Hair follicular keratinocyte (primary cell): ENCODE measurements around the gene CD244. TPM values are rescaled to one million over a fixed set of nuclear protein-coding genes. Genes with fewer than 3 reads are reported as not detected.

Source experiments
- total RNA-seq: library from RNA; depleted of rRNA; stranded (reverse); fragments of >200 nt; gene quantifications from 2 replicates; pipeline ENCODE4 v1.2.3, GENCODE V29; 2015

Gene CD244, protein sequence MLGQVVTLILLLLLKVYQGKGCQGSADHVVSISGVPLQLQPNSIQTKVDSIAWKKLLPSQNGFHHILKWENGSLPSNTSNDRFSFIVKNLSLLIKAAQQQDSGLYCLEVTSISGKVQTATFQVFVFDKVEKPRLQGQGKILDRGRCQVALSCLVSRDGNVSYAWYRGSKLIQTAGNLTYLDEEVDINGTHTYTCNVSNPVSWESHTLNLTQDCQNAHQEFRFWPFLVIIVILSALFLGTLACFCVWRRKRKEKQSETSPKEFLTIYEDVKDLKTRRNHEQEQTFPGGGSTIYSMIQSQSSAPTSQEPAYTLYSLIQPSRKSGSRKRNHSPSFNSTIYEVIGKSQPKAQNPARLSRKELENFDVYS
- total RNA-seq = not detected in 2 replicates

GRCh38 chr1:160862203-160863060 is at the start of gene CD244:
CD244 (minus strand) TSS chr1:160862887; CDS start chr1:160862677, 210 bp downstream.

GRCh38 chr1:160885042-160885441 is 22.4 kb upstream of the CD244 start, which contains the start of gene ITLN1:
ITLN1 (minus strand) TSS chr1:160885180; CDS start chr1:160884877, 303 bp downstream.

GRCh38 chr1:160795951-160796383 is 66.7 kb downstream of the CD244 start, which contains the start of gene LY9:
LY9 (plus strand) TSS chr1:160796174; CDS start chr1:160796188, 14 bp downstream.

Other genes starting within 250 kb of the CD244 start
- gene SLAMF1, start 215.8 kb downstream of the CD244 start, total RNA-seq = not detected in 2 replicates
- gene CD48, start 151.1 kb downstream of the CD244 start, total RNA-seq = not detected in 2 replicates
- 0.19 and 1.0 TPM in 2 replicates for gene SLAMF7, start 123.6 kb downstream of the CD244 start, total RNA-seq
- not detected in 2 replicates for gene LY9, start 66.7 kb downstream of the CD244 start, total RNA-seq
- not detected in 2 replicates for gene ITLN1, start 22.3 kb upstream of the CD244 start, total RNA-seq
- gene ITLN2, start 91.9 kb upstream of the CD244 start, total RNA-seq = not detected in 2 replicates
- 97.3 and 126 TPM in 2 replicates for gene F11R, start 158.3 kb upstream of the CD244 start, total RNA-seq
- gene TSTD1, start 176.1 kb upstream of the CD244 start, total RNA-seq = 123 and 299 TPM in 2 replicates
- gene USF1, start 183.1 kb upstream of the CD244 start, total RNA-seq = 20.1 and 30.0 TPM in 2 replicates
- gene ARHGAP30, start 207.0 kb upstream of the CD244 start, total RNA-seq = not detected in 2 replicates
- gene NECTIN4, start 226.7 kb upstream of the CD244 start, total RNA-seq = 0.23 and 2.9 TPM in 2 replicates
- 0.68 and 2.7 TPM in 2 replicates for gene KLHDC9, start 235.5 kb upstream of the CD244 start, total RNA-seq